ENCODE data around the gene RAB44. TPM values are rescaled to one million over a fixed set of nuclear protein-coding genes. Genes with fewer than 3 reads are reported as not detected.
A peak's percentile ranks its signal among the peaks of the same experiment; 100 is the strongest.

RAB44 gene
- total RNA-seq, 1 experiment from 2014 or later = not detected

GRCh38 chr6:36700071-36700812 is 2.6 kb downstream of the RAB44 start:
- Histone ChIP-seq H3K79me1 (ENCODE audit: insufficient read depth, low read depth, low read length, poor library complexity, severe bottlenecking) (no peaks in the 10 kb centered on the region), H3K4me1 (ENCODE audit: insufficient read depth, low read length) (no peaks in the 10 kb centered on the region), H3T11ph (ENCODE audit: low read length) (no peak overlapping the region), H3K18ac (ENCODE audit: insufficient read length, low read depth, low read length) (no peak overlapping the region), H4K20me1 (ENCODE audit: control insufficient read depth, insufficient read depth, insufficient read length) (no peaks in the 10 kb centered on the region), H3K79me2 (ENCODE audit: insufficient read depth, low read length) (no peaks in the 10 kb centered on the region), H2BK15ac (ENCODE audit: low read depth, low read length) (no peak overlapping the region), H3K9me3 (ENCODE audit: control insufficient read depth, low read depth, low read length) (no peaks in the 10 kb centered on the region), H2BK12ac (ENCODE audit: insufficient read length, low read depth, low read length) (no peak overlapping the region), H2AFZ (ENCODE audit: low read length) (no peak overlapping the region), H3K27ac (ENCODE audit: insufficient read length, low read depth, low read length) (no peak overlapping the region), H3K14ac (ENCODE audit: insufficient read depth, low read length) (no peak overlapping the region), H3K23ac (ENCODE audit: insufficient read length, low read depth, low read length) (no peak overlapping the region), H3K23me2 (ENCODE audit: insufficient read length, low read depth, low read length, poor library complexity, severe bottlenecking) (no peaks in the 10 kb centered on the region), H2BK120ac (ENCODE audit: low read depth, low read length, poor library complexity, severe bottlenecking) (no peak overlapping the region), H3K4ac (ENCODE audit: low read depth, low read length) (no peak overlapping the region), H3K9ac (ENCODE audit: extremely low read depth, insufficient read length, low read length) (no peak overlapping the region), H4K5ac (ENCODE audit: insufficient read length, low read depth, low read length) (no peak overlapping the region), H2BK5ac (ENCODE audit: insufficient read length, low read length) (no peak overlapping the region), H2AK5ac (ENCODE audit: insufficient read length, low read length) (no peak overlapping the region), H3K27me3 (ENCODE audit: insufficient read depth, low read length) (no peaks in the 10 kb centered on the region), H3K56ac (ENCODE audit: insufficient read length, low read depth, low read length) (no peak overlapping the region), H3K4me2 (ENCODE audit: insufficient read depth, insufficient read length, low read length) (no peak overlapping the region), H2BK20ac (ENCODE audit: low read depth, low read length, poor library complexity, severe bottlenecking) (no peak overlapping the region), H4K8ac (replicated peaks; ENCODE audit: insufficient read length, low read depth, low read length) (no peak overlapping the region), H4K91ac (ENCODE audit: insufficient read length, low read depth, low read length) (no peak overlapping the region)
- H3K9me3 Mint-ChIP-seq = no peaks in the 10 kb centered on the region
- H3K36me3 Mint-ChIP-seq (ENCODE audit: insufficient read depth in 1 of 3, low read depth in 3 of 3) = no peaks in the 10 kb centered on the region
- peaks cover 3% of the 10 kb centered on the region; the same call in 1 of the 2 replicates for H3K27me3 Mint-ChIP-seq (ENCODE audit: low read depth)
- no peaks in the 10 kb centered on the region for H3K4me1 Mint-ChIP-seq
- H3K27ac Mint-ChIP-seq = peak overlapping the region in 1 of 3 experiments; percentile 17; a peak in 1 of 7 replicates
- no peak overlapping the region for H3K4me3 Mint-ChIP-seq
- no peak for DNase-seq
- WGBS (ENCODE audit: extremely low coverage, insufficient read length, low lambda C conversion rate) = no CpG with 5 or more reads among the region's 7 CpGs
- TF ChIP-seq CTCF (conservative IDR thresholded peaks at IDR 0.05) = no peak
